Measurements from ENCODE around the gene BICD2.

BICD2 gene

DNA sequence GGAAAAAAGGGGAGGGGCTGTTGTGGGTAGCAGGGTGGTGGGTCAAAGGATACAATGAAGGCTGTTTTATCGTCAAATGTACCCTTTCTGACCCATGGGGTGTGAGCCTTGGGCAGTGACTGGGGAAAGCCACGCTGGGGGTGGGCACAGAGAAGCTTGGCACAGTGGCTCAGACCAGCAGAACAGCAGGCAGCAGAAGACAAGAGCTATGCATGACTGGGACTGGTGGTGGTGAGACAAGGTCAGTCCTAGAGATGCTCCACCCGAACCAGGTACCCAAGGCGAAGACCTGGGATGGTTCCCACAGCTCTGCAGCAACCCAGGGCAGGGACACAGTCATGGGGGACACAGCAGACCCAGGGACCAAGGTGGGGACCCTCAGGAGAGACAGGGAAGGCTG, 38.3 kb downstream of the BICD2 start:
- no peak for DNase-seq

DNA sequence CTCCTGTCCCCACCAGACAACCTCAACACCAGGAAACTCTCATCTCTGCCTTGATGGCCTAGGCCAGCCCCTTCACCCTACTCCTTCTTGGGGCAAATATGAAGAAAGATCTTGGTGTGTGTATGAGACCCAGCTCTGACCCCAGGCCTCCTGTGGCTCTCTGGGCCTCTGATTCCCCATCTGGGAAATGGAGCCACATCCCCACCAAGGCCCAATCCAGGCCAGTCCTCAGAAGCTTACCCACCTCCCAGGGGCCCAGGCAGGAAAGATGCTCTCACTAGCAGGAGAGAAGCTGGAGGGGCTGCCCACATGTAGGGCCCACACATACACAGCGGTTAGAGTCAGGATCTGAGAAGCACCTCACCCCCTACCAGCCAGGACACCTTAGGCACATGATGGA, 38.9 kb downstream of the BICD2 start:
- DNase-seq: no peak

DNA sequence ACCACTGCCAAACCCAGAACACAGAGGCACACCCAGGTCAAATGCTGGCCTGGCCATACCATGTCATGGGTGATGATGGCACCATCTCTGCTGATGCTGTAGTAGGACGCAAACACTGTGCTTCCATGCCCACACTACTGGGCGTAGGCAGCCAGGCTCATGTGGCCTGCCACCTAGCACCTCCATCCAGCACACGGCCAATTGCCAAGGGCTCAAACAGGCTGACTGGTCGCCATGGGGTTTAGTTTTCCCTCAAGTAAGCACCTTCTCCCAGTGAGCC, 39.4 kb downstream of the BICD2 start:
- no peak for DNase-seq

DNA sequence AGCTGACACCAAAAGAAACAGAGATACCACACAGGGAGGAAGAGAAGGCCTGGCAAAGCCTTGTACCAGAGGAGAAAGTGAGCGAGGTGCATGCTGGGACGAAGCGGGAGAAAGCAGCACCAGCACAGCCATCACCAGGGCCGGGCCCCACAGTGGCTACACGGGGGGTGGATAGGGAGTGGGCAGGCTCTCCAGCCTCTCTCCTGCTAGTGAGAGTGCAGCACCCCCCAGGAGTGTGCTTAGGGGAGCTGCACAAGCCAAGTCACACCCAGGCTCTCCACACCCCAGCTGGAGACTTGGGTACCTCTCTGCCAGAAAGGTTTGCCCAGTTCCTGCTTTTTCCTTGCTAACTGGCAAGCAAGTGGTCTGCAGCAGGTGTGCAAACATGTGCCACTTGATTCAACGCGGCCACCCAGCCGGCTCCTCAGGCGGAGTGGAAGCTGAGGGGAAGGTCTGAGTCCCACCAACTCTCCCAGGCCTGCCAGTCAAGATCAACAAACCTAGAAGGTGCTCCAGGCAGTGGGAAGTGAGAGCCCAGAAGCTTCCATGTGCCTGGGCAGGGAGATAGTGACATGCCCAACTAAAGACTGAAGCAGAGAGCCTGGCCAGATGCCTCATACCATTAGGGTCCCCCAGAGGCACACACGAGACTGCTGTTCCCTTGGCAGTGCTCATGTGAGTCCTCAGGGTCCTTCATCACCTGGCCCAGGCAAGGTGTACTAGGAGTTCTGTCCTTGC, 39.9 kb downstream of the BICD2 start:
- DNase-seq: no peak

DNA sequence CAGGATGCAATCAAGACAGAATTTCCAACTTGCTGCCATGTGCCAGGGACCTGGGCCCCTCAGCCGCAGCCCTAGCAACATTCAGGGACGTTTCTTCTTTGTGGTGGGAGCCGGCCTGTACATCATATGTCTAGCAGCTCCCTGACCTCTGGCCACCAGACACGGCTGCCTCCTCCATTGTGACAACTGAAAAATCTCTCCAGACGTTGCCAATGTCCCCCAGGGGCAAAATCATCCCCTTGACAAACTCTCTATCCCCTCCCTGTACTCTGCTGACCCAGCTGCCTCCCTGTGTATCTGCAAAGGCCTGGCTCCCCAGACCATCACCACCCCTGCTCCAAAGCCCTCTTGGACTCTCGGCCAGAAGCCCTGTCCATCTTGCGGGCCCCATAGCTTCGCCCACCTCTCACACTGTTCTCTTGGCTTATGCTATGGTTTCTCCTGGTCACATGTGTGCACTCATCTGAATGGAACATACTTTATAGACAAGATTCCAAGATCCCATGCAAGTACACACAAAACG, 40.8 kb downstream of the BICD2 start:
- no peak for DNase-seq

DNA sequence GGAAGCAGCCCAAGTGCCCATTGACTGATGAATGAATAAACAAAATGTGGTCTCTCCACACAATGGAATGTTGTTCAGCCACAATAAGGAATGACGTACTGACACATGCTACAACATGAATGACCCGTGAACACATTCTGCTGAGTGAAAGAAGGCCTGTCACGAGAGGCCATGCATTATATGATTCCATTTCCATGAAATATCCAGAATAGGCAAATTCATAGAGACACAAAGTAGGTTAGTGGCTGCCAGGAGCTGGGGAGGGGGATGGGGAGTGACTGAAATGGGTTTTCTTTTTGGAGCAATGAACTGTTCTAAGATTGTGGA, 41.4 kb downstream of the BICD2 start:
- DNase-seq: no peak

DNA sequence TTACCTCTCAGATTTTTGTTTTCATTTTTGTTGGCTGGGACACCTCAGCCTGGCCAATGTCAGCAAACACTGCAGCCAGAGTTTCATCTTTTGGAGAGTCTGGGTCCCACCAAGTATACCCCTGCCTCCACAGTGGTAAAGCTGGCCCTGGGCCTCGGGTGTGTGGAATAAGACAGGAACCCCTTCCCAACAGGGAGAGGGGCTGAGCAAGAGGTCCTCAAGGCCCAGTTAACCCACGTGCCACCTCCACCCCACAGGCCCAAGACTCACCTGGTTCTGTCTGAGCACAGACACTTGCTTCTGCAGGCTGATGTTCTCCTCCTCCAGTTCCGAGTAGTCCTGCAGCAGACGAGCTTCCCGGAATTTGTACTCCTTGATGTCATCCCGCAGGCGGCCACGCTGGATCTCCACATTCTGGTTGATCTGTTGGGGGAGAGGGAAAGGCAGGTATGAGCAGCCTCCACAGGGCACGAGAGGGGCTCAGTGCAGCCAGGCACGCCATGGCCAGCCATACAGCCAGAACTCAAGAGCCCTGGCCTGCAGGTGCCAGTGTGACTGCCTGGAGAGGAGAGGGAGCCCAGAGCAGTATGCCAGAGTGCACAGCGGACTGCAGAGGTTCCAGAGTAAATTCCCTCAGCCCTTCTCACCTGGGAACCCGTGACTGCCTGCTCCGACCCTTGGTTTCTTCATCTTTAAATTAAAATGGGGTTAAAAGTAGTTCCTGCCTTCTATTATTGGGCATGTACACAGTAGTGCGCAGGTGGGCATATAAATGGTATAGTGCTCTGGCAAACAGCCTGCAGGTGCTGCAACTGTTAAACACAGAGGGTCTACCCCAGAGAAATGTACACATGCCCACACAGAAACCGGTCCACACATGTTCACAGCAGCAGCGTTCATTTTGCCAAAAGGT, 42.0 kb downstream of the BICD2 start:
- DNase-seq: no peak

DNA sequence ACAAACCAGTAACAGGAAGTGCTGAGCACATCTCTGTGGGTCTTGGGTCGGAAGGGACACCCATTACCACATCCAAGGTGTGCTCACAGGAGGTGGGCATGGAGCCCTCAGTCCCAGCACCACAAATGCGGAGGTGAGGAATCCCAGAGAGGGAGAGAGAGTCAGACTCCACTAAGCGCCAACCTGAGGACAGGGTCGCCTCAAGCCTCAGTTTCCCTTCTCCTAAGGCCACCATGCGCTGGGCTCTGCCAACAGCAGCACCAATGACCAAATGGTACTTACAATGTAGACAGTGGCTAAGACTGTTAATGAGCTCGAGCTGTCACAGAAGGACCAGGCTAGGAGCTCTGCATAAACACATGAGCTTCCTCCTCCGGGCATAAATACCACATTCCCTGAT, 43.1 kb downstream of the BICD2 start:
- DNase-seq: no peak

DNA sequence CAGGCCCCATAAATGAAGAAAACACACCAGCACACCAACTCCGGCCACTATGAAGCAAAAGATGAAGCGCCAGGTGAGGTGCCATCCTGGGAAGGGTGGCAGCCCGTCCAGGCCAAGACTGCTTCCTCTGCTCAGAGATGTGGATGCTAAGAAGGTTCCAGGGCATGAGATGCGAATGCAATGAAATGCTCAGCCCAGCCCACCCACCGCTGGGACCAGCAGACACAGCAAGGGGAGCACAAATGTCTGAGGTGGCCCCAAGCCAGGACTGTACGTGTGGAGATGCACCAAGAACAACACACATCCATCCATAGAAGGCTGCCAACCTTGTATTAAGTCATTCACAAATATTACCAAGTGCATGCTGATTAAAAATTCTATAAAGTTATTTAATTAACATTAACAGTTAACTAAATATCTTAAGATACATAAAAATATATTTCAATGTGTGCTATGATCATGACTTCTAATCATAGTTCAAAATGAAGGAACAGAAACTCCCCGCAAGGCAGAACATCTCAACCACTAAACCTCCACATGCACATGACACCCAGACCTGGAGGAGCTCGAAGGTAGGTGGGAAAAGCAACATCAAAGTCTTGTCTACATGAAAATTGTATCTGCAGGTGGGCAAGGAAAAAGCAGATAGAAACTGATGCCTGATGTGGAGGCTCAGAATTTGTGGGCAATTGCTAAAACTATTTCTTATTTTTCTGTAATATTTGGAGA, 43.7 kb downstream of the BICD2 start:
- DNase-seq: no peak

DNA sequence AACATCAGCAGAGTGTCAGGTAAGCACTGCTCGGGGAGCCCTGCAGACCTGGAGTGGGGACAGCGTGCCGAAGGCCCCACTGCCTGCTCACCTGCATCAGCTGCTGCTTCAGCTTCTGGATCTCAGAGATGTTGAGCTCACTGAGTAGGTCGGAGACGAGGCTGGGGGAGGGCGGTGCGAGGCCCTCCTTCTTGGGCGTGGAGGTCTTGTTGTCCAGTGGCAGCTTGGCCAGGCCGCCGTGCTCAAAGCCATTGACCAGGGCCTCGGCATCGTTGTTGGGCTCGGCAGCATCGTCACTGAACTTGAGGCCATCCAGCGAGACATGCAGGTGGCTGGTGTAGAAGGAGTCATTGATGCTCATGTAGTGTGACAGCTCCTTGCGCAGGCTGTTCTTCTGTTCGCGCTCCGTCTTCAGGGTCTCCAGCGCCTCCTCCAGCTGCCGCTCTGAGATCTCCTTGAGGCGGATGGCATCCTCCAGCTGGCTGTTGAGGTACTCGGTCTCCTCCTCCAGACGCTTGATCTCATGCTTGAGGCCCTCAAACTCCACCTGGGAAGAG, 44.3 kb downstream of the BICD2 start:
- DNase-seq: no peak

DNA sequence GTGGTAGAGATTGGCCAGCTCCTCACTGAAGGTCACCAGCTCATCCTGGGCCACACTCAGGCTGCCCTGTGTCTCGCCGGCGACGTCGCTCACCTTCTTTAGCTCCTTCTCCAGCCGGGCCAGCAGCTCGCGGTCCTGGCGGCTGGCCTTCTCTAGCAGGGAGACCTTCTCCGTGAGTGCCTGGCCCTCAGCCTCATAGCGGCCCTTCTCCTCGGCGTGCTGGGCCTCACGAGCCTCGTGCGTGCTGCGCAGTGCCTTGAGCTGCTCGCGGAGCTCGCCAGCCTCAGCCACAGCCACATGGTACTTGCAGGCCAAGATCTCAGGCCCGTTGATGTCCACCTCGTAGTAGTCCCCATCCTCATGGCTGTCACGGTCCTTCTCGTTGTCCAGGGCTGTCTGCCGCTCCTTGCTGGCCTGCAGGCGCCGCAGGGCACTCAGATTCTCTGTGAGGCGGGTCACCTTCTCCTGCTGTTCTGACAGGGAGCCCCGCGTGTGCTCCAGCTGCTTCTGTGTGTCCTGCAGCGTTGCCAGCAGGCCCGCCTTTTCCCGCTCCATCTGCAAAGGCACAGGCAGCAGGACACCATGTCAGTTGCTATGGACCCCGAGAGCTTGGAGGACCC, 45.5 kb downstream of the BICD2 start:
- DNase-seq: no peak

DNA sequence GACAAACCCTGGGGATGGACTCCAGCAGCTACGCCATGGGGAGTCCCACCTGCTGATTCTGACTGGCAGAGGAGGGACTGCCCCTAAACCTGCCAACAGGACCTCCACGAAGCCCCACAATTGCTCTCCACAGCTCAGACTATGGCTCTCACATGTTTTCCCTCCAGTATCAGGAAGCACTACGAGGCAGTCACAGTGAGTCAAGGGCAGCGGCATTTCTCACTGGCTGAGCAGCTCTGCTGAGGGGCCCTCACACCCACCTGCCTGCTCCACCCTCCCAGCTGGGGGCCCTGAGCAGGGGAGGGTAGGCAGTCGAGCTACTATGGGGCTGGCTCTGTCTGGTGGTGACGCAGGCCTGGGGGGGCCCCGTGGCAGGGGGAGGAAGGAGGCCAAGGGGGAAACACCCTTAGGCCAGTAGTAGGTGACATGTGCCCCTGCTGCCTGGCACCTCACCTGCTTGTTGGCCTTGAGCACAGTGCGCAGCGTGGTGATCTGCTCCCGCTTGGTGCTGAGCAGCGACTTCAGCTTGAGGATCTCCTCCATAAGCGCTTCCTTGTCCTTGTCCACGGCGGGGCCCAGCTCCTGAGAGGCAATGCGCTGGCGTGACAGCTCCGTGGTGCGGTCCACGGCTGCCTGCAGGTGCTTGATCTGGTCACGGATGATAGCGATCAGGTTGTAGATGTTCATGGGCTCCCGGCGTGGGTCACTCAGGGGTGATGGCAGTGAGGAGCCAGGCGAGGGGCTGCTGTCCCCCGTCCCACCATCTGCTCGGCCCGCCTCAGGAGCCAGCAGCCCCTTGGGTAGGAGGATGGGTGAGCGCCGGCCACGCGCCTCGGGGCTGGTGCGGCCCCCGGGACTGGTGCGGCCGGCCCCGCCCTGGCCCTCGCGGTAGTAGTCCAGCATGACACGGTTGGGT, 46.3 kb downstream of the BICD2 start:
- no peak for DNase-seq

DNA sequence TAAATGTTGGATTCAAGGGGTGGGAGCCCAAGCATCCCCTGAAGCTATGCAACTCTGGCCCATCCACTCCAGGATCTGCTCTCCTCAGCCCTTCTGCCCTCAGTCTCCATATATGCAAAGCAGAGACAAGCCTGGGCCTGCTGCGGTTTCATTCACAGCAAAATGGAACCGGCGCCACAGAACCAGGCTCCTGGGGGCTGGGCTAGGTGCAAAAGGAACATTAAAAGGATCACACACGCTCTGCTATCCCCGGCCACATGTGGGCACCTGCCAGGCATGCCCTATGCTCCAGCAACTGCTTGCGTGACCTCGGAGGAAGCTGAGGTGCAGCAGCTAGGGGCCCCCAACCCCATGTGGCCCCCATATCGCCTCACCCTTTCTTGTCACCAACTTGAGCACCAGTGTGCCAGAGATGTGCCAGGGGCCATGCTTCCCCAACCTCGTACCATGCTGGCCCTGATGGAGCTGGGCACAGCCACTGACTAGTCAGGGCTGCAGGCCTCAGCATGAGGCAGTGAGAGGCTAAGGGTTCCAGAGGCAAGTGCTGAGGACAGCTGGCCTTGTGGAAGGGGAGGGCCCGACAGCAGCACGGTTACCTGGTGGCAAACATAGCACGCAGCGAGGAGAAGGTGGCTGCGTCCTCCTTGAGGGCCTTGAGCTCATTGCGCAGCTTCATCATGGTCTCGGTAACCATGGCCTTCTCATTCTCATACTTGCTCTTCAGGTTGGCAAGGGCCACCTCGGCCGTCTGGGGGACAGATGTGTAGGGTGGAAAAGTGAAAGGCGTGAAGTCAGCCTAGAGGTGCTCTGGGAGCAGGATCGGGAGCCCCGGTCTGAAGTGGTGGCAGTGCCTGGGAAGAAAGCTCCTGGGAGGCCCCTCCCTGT, 47.2 kb downstream of the BICD2 start:
- DNase-seq: no peak

DNA sequence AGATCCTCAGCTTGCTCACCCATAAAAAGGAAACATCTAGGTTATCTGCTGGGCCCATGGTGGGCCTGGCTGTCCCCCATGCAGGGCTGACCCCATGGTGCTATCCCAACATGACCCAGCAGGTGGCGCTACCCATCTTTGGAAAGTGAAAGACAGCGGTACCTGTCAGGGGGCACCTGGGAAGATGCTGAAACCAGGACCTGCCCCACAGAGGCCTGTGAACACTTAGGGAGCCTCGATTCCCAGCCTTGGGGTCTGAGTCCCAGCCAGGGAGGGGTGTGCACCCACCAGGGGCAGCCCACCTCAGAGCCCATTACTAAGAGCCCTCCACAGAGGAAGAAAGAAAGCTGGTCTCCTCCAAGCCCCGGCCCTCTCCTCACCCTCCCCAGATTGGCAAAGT, 48.1 kb downstream of the BICD2 start:
- DNase-seq: no peak

DNA sequence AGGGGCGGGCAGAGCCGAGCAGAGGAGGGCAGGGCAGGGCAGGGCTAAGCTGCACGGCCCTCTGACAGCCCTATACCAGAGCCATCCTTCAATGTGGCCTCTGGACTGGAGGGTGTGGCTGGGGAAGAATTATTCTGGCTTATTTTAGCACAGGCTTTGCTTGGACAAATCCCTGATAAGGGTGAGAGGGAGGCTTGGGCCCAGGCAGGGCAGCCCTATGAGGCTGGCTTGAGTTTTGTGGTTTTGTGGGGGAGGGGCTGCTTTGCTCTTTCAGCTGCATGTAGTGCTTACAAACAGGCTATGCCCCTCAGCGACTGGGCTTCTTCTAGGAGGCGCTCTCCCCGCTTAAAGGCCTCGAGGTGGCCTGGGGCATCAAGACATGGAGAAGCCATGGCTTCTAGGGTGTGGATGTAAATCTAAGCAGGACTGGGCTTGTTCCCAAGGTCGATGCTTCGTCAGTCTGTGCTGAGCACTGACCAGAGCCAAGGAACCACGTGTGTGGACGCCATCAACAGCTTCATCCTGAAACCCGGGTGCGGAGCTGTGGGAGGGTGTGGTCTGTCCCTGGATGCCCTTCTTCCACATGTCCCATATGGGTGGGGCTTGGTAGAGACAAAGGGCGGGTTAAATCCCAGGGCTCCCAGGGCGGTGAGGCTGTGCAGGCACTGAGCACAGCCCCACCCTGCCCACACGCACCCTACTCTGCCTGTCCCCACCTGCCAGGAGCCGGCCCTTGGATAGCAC, 49.0 kb downstream of the BICD2 start:
- DNase-seq: no peak

DNA sequence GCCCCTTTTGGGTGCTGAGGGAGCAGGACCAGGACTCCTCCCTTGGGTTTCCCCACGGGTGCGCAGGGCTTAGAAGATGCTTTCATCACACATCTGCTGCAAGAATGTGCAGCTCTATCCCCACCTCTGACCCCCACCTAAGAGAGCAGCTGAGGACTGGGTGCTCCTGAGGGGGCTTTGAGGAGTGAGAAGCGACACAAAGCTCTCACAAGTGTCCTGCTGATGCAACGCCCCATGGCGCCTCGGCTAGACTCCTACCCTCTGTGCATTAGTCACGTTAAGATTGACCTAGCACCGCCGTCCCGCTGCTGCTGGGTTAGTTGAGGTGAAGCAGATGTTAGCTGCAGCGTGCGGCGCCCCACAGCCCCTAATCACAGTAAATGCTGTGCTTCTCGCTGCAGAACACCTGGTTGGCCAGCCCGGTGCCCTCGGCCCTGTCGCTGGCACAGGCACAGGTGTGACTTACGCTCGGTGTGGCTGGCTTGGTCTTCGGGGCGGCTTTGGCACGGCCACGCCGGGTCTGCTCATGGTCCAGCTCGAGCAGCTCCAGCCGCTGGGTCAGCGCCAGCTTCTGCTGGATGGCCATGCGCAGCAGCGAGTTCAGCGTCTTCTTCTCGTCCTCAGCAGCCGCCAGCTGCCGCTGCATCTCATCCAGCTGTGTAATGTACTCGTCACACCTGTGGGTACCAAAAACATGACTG, 49.7 kb downstream of the BICD2 start:
- no peak for DNase-seq

DNA sequence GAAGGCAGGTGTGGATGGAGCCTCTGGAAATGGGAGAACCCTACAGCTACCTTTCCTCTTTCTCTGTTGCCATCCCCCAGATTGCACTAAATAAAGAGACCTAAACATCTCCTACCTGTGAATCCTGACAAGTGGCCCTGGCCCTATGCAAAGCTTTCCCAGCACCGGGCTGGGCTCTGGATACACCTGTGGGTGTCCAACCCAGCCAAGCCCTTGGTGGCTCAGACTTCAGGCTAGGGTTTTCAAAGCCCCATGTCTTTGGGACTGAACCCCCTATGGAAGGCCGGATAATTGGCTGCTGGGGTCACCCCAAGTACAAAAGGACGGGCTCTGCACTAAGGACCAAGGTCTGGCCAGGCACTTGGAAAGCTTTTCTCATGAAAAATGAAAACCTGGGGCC, 50.6 kb downstream of the BICD2 start:
- DNase-seq: no peak

DNA sequence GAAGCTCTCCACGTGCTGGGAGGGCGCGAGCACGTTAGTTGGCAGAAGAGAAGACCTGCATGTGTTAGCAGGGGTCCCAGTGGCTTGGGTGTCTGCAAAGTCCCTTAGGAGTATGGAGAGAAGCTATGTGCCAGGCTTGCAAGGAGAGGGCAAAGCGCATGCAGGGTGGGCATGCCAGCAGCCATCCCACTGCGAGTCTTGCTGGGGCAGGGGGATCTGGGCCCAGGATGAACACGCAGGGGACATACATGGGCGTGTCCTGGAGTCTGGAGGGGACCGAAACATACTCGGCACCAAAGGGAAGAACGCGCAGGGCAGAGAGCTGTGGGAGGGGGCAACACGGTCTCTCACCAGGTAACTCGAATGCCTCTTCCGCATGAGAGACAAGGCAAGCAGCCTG, 51.1 kb downstream of the BICD2 start:
- DNase-seq: no peak

DNA sequence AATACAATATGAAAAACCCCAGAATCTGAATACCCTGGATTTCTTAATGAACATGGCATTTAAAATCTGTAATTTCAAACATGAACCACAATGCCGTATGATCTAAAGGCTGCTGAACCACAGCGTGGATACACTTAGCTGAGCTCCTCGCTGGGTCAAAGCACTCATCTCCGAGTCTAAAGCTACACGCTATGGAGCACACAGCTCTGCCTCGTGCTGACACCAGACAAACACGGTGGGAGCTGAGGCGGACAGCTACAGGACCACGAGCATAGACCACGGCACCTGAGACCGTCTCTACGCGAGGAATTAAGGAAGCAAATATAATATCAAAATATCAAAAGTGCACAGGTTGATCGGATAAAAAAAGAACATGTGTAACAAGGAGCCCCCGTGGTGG, 51.9 kb downstream of the BICD2 start:
- DNase-seq: no peak
